CD14-positive monocyte (primary cell): ENCODE measurements around the gene UGT1A3. TPM values are rescaled to one million over a fixed set of nuclear protein-coding genes. Genes with fewer than 3 reads are reported as not detected.

Experiments
- DNase-seq, 3 donors: peaks; one replicate each; pipeline ENCODE4 v3.0.0-alpha.2; 2011 to 2022
- H2AFZ ChIP-seq: 2 replicates; pipeline ENCODE4 v1.6.0; 2012; ENCODE audit warnings: mild to moderate bottlenecking, low read depth, low read length, inconsistent platforms; ENCODE audit not compliant: insufficient read depth, poor library complexity, severe bottlenecking
- H3K27ac ChIP-seq, 2 donors: 1 replicate in 1 of 2; 2 replicates in 1 of 2; pipeline ENCODE4 v1.5.1; 2012 to 2013; ENCODE audit warnings: low read length in 2 of 2, control low read depth in 1 of 2, inconsistent platforms in 1 of 2, low read depth in 1 of 2, mild to moderate bottlenecking in 1 of 2
- H3K27me3 ChIP-seq, 2 donors: one replicate each; pipeline versions ENCODE4 v1.6.0 to v1.6.1; 2011 to 2013; ENCODE audit warnings: low read length in 2 of 2; ENCODE audit not compliant: control insufficient read depth in 2 of 2, insufficient read depth in 2 of 2
- H3K36me3 ChIP-seq, 2 donors: replicated peaks in 1 of 2; 1 replicate in 1 of 2; 2 replicates in 1 of 2; pipeline versions ENCODE4 v1.5.1 to v1.6.1; 2012 to 2013; ENCODE audit warnings: low read length in 2 of 2, control low read depth in 1 of 2, inconsistent platforms in 1 of 2, mild to moderate bottlenecking in 1 of 2; ENCODE audit not compliant: insufficient read depth in 2 of 2, control insufficient read depth in 1 of 2
- H3K4me1 ChIP-seq, 2 donors: 1 replicate in 1 of 2; 2 replicates in 1 of 2; pipeline versions ENCODE4 v1.5.1 to v1.6.1; 2012 to 2013; ENCODE audit warnings: low read length in 2 of 2, control low read depth in 1 of 2, inconsistent platforms in 1 of 2, mild to moderate bottlenecking in 1 of 2, moderate library complexity in 1 of 2; ENCODE audit not compliant: insufficient read depth in 2 of 2, control insufficient read depth in 1 of 2
- H3K4me2 ChIP-seq: replicated peaks from 2 replicates; pipeline ENCODE3; 2012; ENCODE audit warnings: low read length, moderate library complexity, mild to moderate bottlenecking; ENCODE audit not compliant: poor library complexity, severe bottlenecking; ENCODE audit errors: extremely low read depth
- H3K4me3 ChIP-seq, 3 experiments: fragments of 200-600 bp in 1 of 3; sonication (generic) in 1 of 3; replicated peaks in 1 of 3; 1 replicate in 2 of 3; 2 replicates in 1 of 3; pipeline ENCODE4 v1.5.1; 2011 to 2013; ENCODE audit warnings: low read length in 3 of 3, mild to moderate bottlenecking in 3 of 3, control low read depth in 2 of 3, low read depth in 2 of 3, inconsistent platforms in 1 of 3, moderate library complexity in 1 of 3
- H3K79me2 ChIP-seq: 2 replicates; pipeline ENCODE4 v1.6.0; 2012; ENCODE audit warnings: mild to moderate bottlenecking, control low read depth, inconsistent platforms, low read length, moderate library complexity; ENCODE audit not compliant: insufficient read depth
- H3K9ac ChIP-seq: 2 replicates; pipeline ENCODE4 v1.6.0; 2017; ENCODE audit warnings: low read length, mild to moderate bottlenecking; ENCODE audit not compliant: insufficient read depth, poor library complexity, severe bottlenecking
- H3K9me3 ChIP-seq, 2 donors: replicated peaks in 1 of 2; 1 replicate in 1 of 2; 2 replicates in 1 of 2; pipeline versions ENCODE4 v1.5.1 to v1.6.1; 2012 to 2013; ENCODE audit warnings: low read length in 2 of 2, control low read depth in 1 of 2; ENCODE audit not compliant: control insufficient read depth in 1 of 2, insufficient read depth in 1 of 2
- H4K20me1 ChIP-seq: 2 replicates; pipeline ENCODE4 v1.6.0; 2012; ENCODE audit warnings: mild to moderate bottlenecking, low read length, control low read depth, moderate library complexity; ENCODE audit not compliant: insufficient read depth
- H3K27ac Mint-ChIP-seq, 7 donors: one replicate each; pipeline ENCODE4 v1.8.0; 2020; ENCODE audit warnings: mild to moderate bottlenecking in 7 of 7, mixed read lengths in 7 of 7, moderate library complexity in 6 of 7, inconsistent platforms in 2 of 7
- H3K27me3 Mint-ChIP-seq, 3 donors: one replicate each; pipeline ENCODE4 v1.8.0; 2021 to 2022; ENCODE audit warnings: low read depth in 3 of 3, mild to moderate bottlenecking in 3 of 3, mixed read lengths in 3 of 3, moderate library complexity in 3 of 3, inconsistent platforms in 1 of 3
- H3K36me3 Mint-ChIP-seq, 2 donors: one replicate each; pipeline ENCODE4 v1.8.0; 2020; ENCODE audit warnings: mixed read lengths in 2 of 2, inconsistent platforms in 1 of 2, mild to moderate bottlenecking in 1 of 2
- H3K4me1 Mint-ChIP-seq: one replicate; pipeline ENCODE4 v1.8.0; 2020; ENCODE audit warnings: mild to moderate bottlenecking, mixed read lengths
- H3K4me3 Mint-ChIP-seq, 2 donors: one replicate each; pipeline ENCODE4 v1.8.0; 2020; ENCODE audit warnings: mild to moderate bottlenecking in 2 of 2, mixed read lengths in 2 of 2, moderate library complexity in 1 of 2
- H3K9me3 Mint-ChIP-seq, 7 donors: one replicate each; pipeline ENCODE4 v1.8.0; 2020 to 2022; ENCODE audit warnings: mixed read lengths in 7 of 7, mild to moderate bottlenecking in 6 of 7, moderate library complexity in 6 of 7, inconsistent platforms in 2 of 7
- CTCF ChIP-seq: fragments of 200-600 bp; IDR thresholded peaks from one replicate; pipeline ENCODE4 v1.8.0; 2022; ENCODE audit warnings: antibody characterized with exemption, mild to moderate bottlenecking
- WGBS: methylation state at CpG from one replicate; pipeline ENCODE4 v1.1.5; 2013; ENCODE audit warnings: missing lambda C conversion rate; ENCODE audit not compliant: insufficient coverage; 5-methylcytosine and 5-hydroxymethylcytosine counted together
- intact Hi-C, 2 donors: fragments of 100-400 bp; cut with micrococcal nuclease; formaldehyde crosslinking; loops; one replicate each; pipeline versions ENCODE4 v1.15.0 to v1.15.1; 2023
- polyA plus RNA-seq, 3 donors: library from polyadenylated mRNA; depleted of rRNA in 1 of 3; unstranded in 2 of 3; stranded (reverse) in 1 of 3; fragments of 300-500 nt in 2 of 3; fragments of >200 nt in 1 of 3; fragmentation: Illumina TruSeq in 2 of 3; gene quantifications; 1 replicate in 2 of 3; 2 replicates in 1 of 3; pipeline ENCODE4 v1.2.3, GENCODE V29; 2012 to 2021

UGT1A3 gene
- polyA plus RNA-seq, 3 donors: not detected

GRCh38 chr2:233756429-233757081 lies 27.7 kb downstream of the UGT1A3 start:
- H3K4me1 ChIP-seq: no peaks in the 10 kb centered on the region
- no peak overlapping the region for H3K4me2 ChIP-seq
- no peak overlapping the region for H3K4me3 ChIP-seq
- Mint-ChIP-seq H3K36me3 (no peaks in the 10 kb centered on the region), H3K9me3 (peaks cover 1 to 13% (median 5%) of the 10 kb centered on the region in 7 donors), H3K4me3 (no peak overlapping the region), H3K4me1 (no peaks in the 10 kb centered on the region), H3K27ac (no peak overlapping the region), H3K27me3 (peaks cover 0 to 2% (median 1%) of the 10 kb centered on the region in 3 donors)
- no peak overlapping the region for H3K9ac ChIP-seq
- intact Hi-C loops: no loop called here
- H3K36me3 ChIP-seq: no peaks in the 10 kb centered on the region
- H3K27me3 ChIP-seq: no peaks in the 10 kb centered on the region
- peaks cover 0 to 4% of the 10 kb centered on the region in 2 donors for H3K9me3 ChIP-seq
- WGBS: 90% methylated on average over 2 of the region's 7 CpGs
- no peak for DNase-seq
- no peaks in the 10 kb centered on the region for H3K79me2 ChIP-seq
- H3K27ac ChIP-seq: no peak overlapping the region
- no peak for TF ChIP-seq CTCF
- no peaks in the 10 kb centered on the region for H4K20me1 ChIP-seq
- no peak overlapping the region for H2AFZ ChIP-seq

GRCh38 chr2:233758141-233758540 lies 29.3 kb downstream of the UGT1A3 start:
- Histone ChIP-seq H3K4me3 (no peak overlapping the region), H3K9ac (no peak overlapping the region), H3K4me1 (no peaks in the 10 kb centered on the region), H3K27ac (no peak overlapping the region), H3K4me2 (no peak overlapping the region), H3K27me3 (no peaks in the 10 kb centered on the region), H3K79me2 (no peaks in the 10 kb centered on the region), H3K9me3 (peaks cover 0 to 4% of the 10 kb centered on the region in 2 donors), H4K20me1 (no peaks in the 10 kb centered on the region), H2AFZ (no peak overlapping the region), H3K36me3 (no peaks in the 10 kb centered on the region)
- Mint-ChIP-seq H3K27ac (no peak overlapping the region), H3K9me3 (peaks cover 0 to 7% (median 4%) of the 10 kb centered on the region in 7 donors), H3K36me3 (no peaks in the 10 kb centered on the region), H3K4me1 (no peaks in the 10 kb centered on the region), H3K27me3 (peaks cover 0 to 2% (median 0%) of the 10 kb centered on the region in 3 donors), H3K4me3 (no peak overlapping the region)
- TF ChIP-seq CTCF: no peak
- intact Hi-C loops: no loop called here
- no peak for DNase-seq
